GM21526 (cell line): ENCODE measurements around the gene ZNF608.

Source experiments
- ATAC-seq: cut with Tn5 transposase; IDR thresholded peaks from one replicate; pipeline ENCODE4 v1.9.1; 2021; ENCODE audit warnings: moderate library complexity; ENCODE audit not compliant: unreplicated experiment, low FRiP score

Gene ZNF608

GRCh38 chr5:124745928-124746915, at the start of gene ZNF608:
Gene ZNF608 (minus strand): TSS chr5:124746639. CDS start chr5:124744989, 1,650 bp downstream.
- no peak for ATAC-seq

- ATAC-seq: no peak
Observed at GRCh38 chr5:124795829-124796228, 49.4 kb upstream of the ZNF608 start.

- ATAC-seq: no peak
Observed at GRCh38 chr5:124790895-124791732, 44.7 kb upstream of the ZNF608 start.

GRCh38 chr5:124790301-124790894, 44.0 kb upstream of the ZNF608 start:
- no peak for ATAC-seq

GRCh38 chr5:124789104-124789605, 42.7 kb upstream of the ZNF608 start:
- ATAC-seq: no peak

GRCh38 chr5:124783794-124784193, 37.4 kb upstream of the ZNF608 start:
- no peak for ATAC-seq

GRCh38 chr5:124783285-124783684, 36.8 kb upstream of the ZNF608 start:
- no peak for ATAC-seq

GRCh38 chr5:124782262-124782661, 35.8 kb upstream of the ZNF608 start:
- no peak for ATAC-seq

- no peak for ATAC-seq
Observed at GRCh38 chr5:124780011-124780410, 33.6 kb upstream of the ZNF608 start.

GRCh38 chr5:124773315-124774311, 27.2 kb upstream of the ZNF608 start:
- no peak for ATAC-seq

- no peak for ATAC-seq
Observed at GRCh38 chr5:124772457-124773200, 26.2 kb upstream of the ZNF608 start.

- ATAC-seq: no peak
Observed at GRCh38 chr5:124771761-124772160, 25.3 kb upstream of the ZNF608 start.

GRCh38 chr5:124764992-124765611, 18.7 kb upstream of the ZNF608 start:
- no peak for ATAC-seq

GRCh38 chr5:124764585-124764984, 18.1 kb upstream of the ZNF608 start:
- no peak for ATAC-seq

GRCh38 chr5:124761010-124761409, 14.6 kb upstream of the ZNF608 start:
- no peak for ATAC-seq

- no peak for ATAC-seq
Observed at GRCh38 chr5:124760608-124761007, 14.2 kb upstream of the ZNF608 start.

- ATAC-seq: no peak
Observed at GRCh38 chr5:124755565-124755964, 9.1 kb upstream of the ZNF608 start.

GRCh38 chr5:124755041-124755440, 8.6 kb upstream of the ZNF608 start:
- ATAC-seq: no peak
